ENCODE results near the gene FSTL4. TPM values are rescaled to one million over a fixed set of nuclear protein-coding genes. Genes with fewer than 3 reads are reported as not detected.

Gene FSTL4
- total and polyA plus RNA-seq, 4 donors, result 0.02 to 0.18 TPM; not detected in 2

GRCh38 chr5:133334796-133335639, 277.3 kb downstream of the FSTL4 start:
- WGBS, result 93% methylated on average over 14 of the region's 14 CpGs
- TF ChIP-seq ATF3 (IDR thresholded peaks at IDR 0.05) (no peak), GABPA (IDR thresholded peaks at IDR 0.05 in 1 of 2, conservative IDR thresholded peaks at IDR 0.05 in 1 of 2) (no peak), EGR1 (IDR thresholded peaks at IDR 0.05; ENCODE audit: low read depth in 2 of 2) (no peak), YY1 (IDR thresholded peaks at IDR 0.05) (no peak), MAX (IDR thresholded peaks at IDR 0.05) (no peak), HNF4A (conservative IDR thresholded peaks at IDR 0.05) (no peak), JUND (IDR thresholded peaks at IDR 0.05) (no peak), FOXA2 (IDR thresholded peaks at IDR 0.05) (no peak), ZBTB33 (IDR thresholded peaks at IDR 0.05) (no peak), REST (IDR thresholded peaks at IDR 0.05) (no peak)
- Histone ChIP-seq H3K9me3 (ENCODE audit: control insufficient read depth in 4 of 4, low read length in 3 of 4) (no peaks in the 10 kb centered on the region), H3K4me1 (ENCODE audit: control insufficient read depth in 4 of 4, insufficient read depth in 4 of 4, low read length in 3 of 4) (no peaks in the 10 kb centered on the region), H3K36me3 (ENCODE audit: control insufficient read depth in 4 of 4, insufficient read depth in 3 of 4, low read depth in 1 of 4, low read length in 3 of 4) (no peaks in the 10 kb centered on the region), H3K9ac (ENCODE audit: low read depth in 1 of 2, low read length in 2 of 2) (no peak overlapping the region), H3K27me3 (ENCODE audit: control insufficient read depth in 4 of 4, insufficient read depth in 4 of 4, low read length in 3 of 4) (no peaks in the 10 kb centered on the region), H3K4me3 (ENCODE audit: low read depth in 1 of 3, low read length in 3 of 3) (no peak overlapping the region), H3K27ac (ENCODE audit: low read depth in 1 of 2, low read length in 2 of 2) (no peak overlapping the region)
- no peak for DNase-seq (ENCODE audit: low spot score)

GRCh38 chr5:133333326-133334150, 278.8 kb downstream of the FSTL4 start:
- DNase-seq (ENCODE audit: low spot score), result no peak
- 86% methylated on average over 11 of the region's 11 CpGs for WGBS
- TF ChIP-seq MAX (IDR thresholded peaks at IDR 0.05) (no peak), SP1 (IDR thresholded peaks at IDR 0.05) (no peak), ATF3 (IDR thresholded peaks at IDR 0.05) (no peak), HNF4G (IDR thresholded peaks at IDR 0.05) (no peak), FOXA1 (IDR thresholded peaks at IDR 0.05) (no peak)

More at GRCh38 chr5:133333326-133334150, 278.8 kb downstream of the FSTL4 start:
- H3K27me3 ChIP-seq (ENCODE audit: control insufficient read depth in 4 of 4, insufficient read depth in 4 of 4, low read length in 3 of 4), result no peaks in the 10 kb centered on the region
- H3K4me1 ChIP-seq (ENCODE audit: control insufficient read depth in 4 of 4, insufficient read depth in 4 of 4, low read length in 3 of 4), result peaks cover 0 to 3% (median 2%) of the 10 kb centered on the region in 4 donors
- no peaks in the 10 kb centered on the region for H3K36me3 ChIP-seq (ENCODE audit: control insufficient read depth in 4 of 4, insufficient read depth in 3 of 4, low read depth in 1 of 4, low read length in 3 of 4)
- H3K9ac ChIP-seq (ENCODE audit: low read depth in 1 of 2, low read length in 2 of 2), result no peak overlapping the region
- no peaks in the 10 kb centered on the region for H3K9me3 ChIP-seq (ENCODE audit: control insufficient read depth in 4 of 4, low read length in 3 of 4)
- H3K27ac ChIP-seq (ENCODE audit: low read depth in 1 of 2, low read length in 2 of 2), result no peak overlapping the region
- no peak overlapping the region for H3K4me3 ChIP-seq (ENCODE audit: low read depth in 1 of 3, low read length in 3 of 3)

All from liver (tissue), 9 donors.